ENCODE measurements around the gene FADS2.

- no peak for TF ChIP-seq CTCF (IDR thresholded peaks at IDR 0.05; ENCODE audit: low read length)
- TF ChIP-seq EZH2 (optimal IDR thresholded peaks at IDR 0.05; ENCODE audit: low read depth, low read length): no peak
Observed at GRCh38 chr11:61792310-61793082, 35.6 kb upstream of the FADS2 start, which contains the start of the genes FEN1 and TMEM258.
